H1 (cell line): ENCODE data around the gene SLC1A4. TPM values are rescaled to one million over a fixed set of nuclear protein-coding genes. Genes with fewer than 3 reads are reported as not detected.

ENCODE experiments used
- CTCF ChIA-PET: fragments of 300-600 bp; sonication (Branson Sonifier 250); formaldehyde crosslinking; loops from one replicate; lab custom pipeline; 2021; ENCODE audit not compliant: partially characterized antibody; lab: Charles Lee
- POLR2A ChIA-PET: fragments of 300-600 bp; sonication (Branson Sonifier 250); formaldehyde crosslinking; loops from one replicate; lab custom pipeline; 2021; ENCODE audit warnings: inconsistent platforms; ENCODE audit not compliant: partially characterized antibody; lab: Charles Lee
- DNase-seq, 2 experiments: peaks; one replicate each; pipeline versions ENCODE4 v3.0.0 to v3.0.0-alpha.2; 2010 to 2022; ENCODE audit warnings: low spot score in 2 of 2, low read depth in 1 of 2, mixed read lengths in 1 of 2
- FAIRE-seq: peaks from 2 replicates; lab custom pipeline; 2011; peaks lifted over from hg19 to GRCh38; lab: Jason Lieb, UNC
- H2AFZ ChIP-seq: 2 replicates; pipeline ENCODE4 v1.8.1; 2012; ENCODE audit warnings: low read length, inconsistent platforms
- H2AK5ac ChIP-seq: 2 replicates; pipeline ENCODE4 v1.6.1; 2013; ENCODE audit warnings: low read depth, low read length
- H2BK120ac ChIP-seq: replicated peaks from 2 replicates; pipeline ENCODE3; 2013; ENCODE audit warnings: low read depth, low read length, inconsistent platforms
- H2BK12ac ChIP-seq: 2 replicates; pipeline ENCODE4 v1.6.1; 2013; ENCODE audit warnings: low read depth, low read length
- H2BK15ac ChIP-seq: 2 replicates; pipeline ENCODE4 v1.6.1; 2013; ENCODE audit warnings: low read length
- H2BK20ac ChIP-seq: 2 replicates; pipeline ENCODE4 v1.6.1; 2013; ENCODE audit warnings: low read length
- H2BK5ac ChIP-seq: 2 replicates; pipeline ENCODE4 v1.6.1; 2013; ENCODE audit warnings: low read depth, low read length
- H3K14ac ChIP-seq: 2 replicates; pipeline ENCODE4 v1.6.1; 2013; ENCODE audit warnings: inconsistent platforms; ENCODE audit not compliant: insufficient read length
- H3K18ac ChIP-seq: 2 replicates; pipeline ENCODE4 v1.6.1; 2013; ENCODE audit warnings: low read length; ENCODE audit errors: extremely low read depth
- H3K23ac ChIP-seq: 2 replicates; pipeline ENCODE4 v1.6.1; 2013; ENCODE audit warnings: inconsistent platforms; ENCODE audit not compliant: insufficient read length
- H3K23me2 ChIP-seq: 2 replicates; pipeline ENCODE4 v1.6.1; 2013; ENCODE audit warnings: low read depth, low read length
- H3K27ac ChIP-seq: 2 replicates; pipeline ENCODE4 v1.6.1; 2011; ENCODE audit warnings: low read depth, low read length, inconsistent platforms
- H3K27me3 ChIP-seq, 4 experiments: replicated peaks in 1 of 4; 1 replicate in 1 of 4; 2 replicates in 3 of 4; pipeline versions ENCODE4 v1.6.1 to v1.8.1; 2011 to 2013; ENCODE audit warnings: low read length in 3 of 4, mild to moderate bottlenecking in 3 of 4, inconsistent platforms in 2 of 4, mixed read lengths in 2 of 4, moderate library complexity in 1 of 4; ENCODE audit not compliant: control insufficient read depth in 3 of 4, insufficient read depth in 3 of 4; ENCODE audit errors: extremely low read depth in 1 of 4
- H3K36me3 ChIP-seq, 4 experiments: 2 replicates each; pipeline versions ENCODE4 v1.6.1 to v1.8.1; 2011 to 2013; ENCODE audit warnings: mild to moderate bottlenecking in 4 of 4, low read length in 3 of 4, moderate library complexity in 2 of 4, control low read depth in 1 of 4, inconsistent platforms in 1 of 4; ENCODE audit not compliant: insufficient read depth in 4 of 4, control insufficient read depth in 2 of 4
- H3K4ac ChIP-seq: replicated peaks from 2 replicates; pipeline ENCODE3; 2013; ENCODE audit warnings: low read length, low read depth, mixed read lengths, inconsistent platforms; ENCODE audit not compliant: insufficient read length
- H3K4me1 ChIP-seq, 4 experiments: replicated peaks in 1 of 4; 1 replicate in 1 of 4; 2 replicates in 3 of 4; pipeline versions ENCODE4 v1.6.1 to v1.8.1; 2011 to 2013; ENCODE audit warnings: low read length in 3 of 4, inconsistent platforms in 2 of 4, mixed read lengths in 1 of 4; ENCODE audit not compliant: insufficient read depth in 4 of 4, control insufficient read depth in 3 of 4
- H3K4me2 ChIP-seq, 2 experiments: 2 replicates each; pipeline versions ENCODE4 v1.6.1 to v1.8.1; 2011 to 2013; ENCODE audit warnings: low read depth in 2 of 2, low read length in 2 of 2, control low read depth in 1 of 2, inconsistent platforms in 1 of 2, mild to moderate bottlenecking in 1 of 2; ENCODE audit not compliant: insufficient read depth in 1 of 2
- H3K4me3 ChIP-seq, 4 experiments: fragments of 200-600, 300-600 bp in 1 of 4; sonication (generic), shearing (Covaris generic), sonication (Bioruptor Twin) in 1 of 4; 2 replicates each; pipeline versions ENCODE4 v1.5.1 to v1.8.1; 2011 to 2016; ENCODE audit warnings: low read length in 4 of 4, low read depth in 3 of 4, control low read depth in 2 of 4, inconsistent platforms in 2 of 4, mild to moderate bottlenecking in 2 of 4, mixed read lengths in 1 of 4, moderate library complexity in 1 of 4; ENCODE audit not compliant: insufficient read depth in 2 of 4; ENCODE audit errors: extremely low read depth in 1 of 4
- H3K56ac ChIP-seq: replicated peaks from 2 replicates; pipeline ENCODE3; 2013; ENCODE audit warnings: low read depth, mild to moderate bottlenecking, mixed read lengths, low read length, inconsistent platforms; ENCODE audit not compliant: insufficient read length
- H3K79me1 ChIP-seq: 2 replicates; pipeline ENCODE4 v1.6.1; 2013; ENCODE audit warnings: low read depth, low read length, control low read depth
- H3K79me2 ChIP-seq, 2 experiments: 2 replicates each; pipeline versions ENCODE4 v1.6.1 to v1.8.1; 2012 to 2013; ENCODE audit warnings: low read length in 2 of 2, mild to moderate bottlenecking in 2 of 2, inconsistent platforms in 1 of 2; ENCODE audit not compliant: insufficient read depth in 2 of 2, control insufficient read depth in 1 of 2
- H3K9ac ChIP-seq, 4 experiments: replicated peaks in 1 of 4; 1 replicate in 1 of 4; 2 replicates in 3 of 4; pipeline versions ENCODE4 v1.6.1 to v1.8.1; 2011 to 2013; ENCODE audit warnings: low read depth in 3 of 4, low read length in 3 of 4, control low read depth in 2 of 4, mild to moderate bottlenecking in 2 of 4, moderate library complexity in 2 of 4, inconsistent platforms in 1 of 4; ENCODE audit errors: extremely low read depth in 1 of 4
- H3K9me3 ChIP-seq, 2 experiments: 2 replicates each; pipeline versions ENCODE4 v1.6.1 to v1.8.1; 2012 to 2013; ENCODE audit warnings: mild to moderate bottlenecking in 2 of 2, moderate library complexity in 2 of 2, control low read depth in 1 of 2, inconsistent platforms in 1 of 2, low read depth in 1 of 2, low read length in 1 of 2, mixed read lengths in 1 of 2; ENCODE audit not compliant: insufficient read depth in 2 of 2
- H4K20me1 ChIP-seq, 2 experiments: replicated peaks in 1 of 2; 2 replicates each; pipeline versions ENCODE3 to v1.8.1; 2011 to 2013; ENCODE audit warnings: inconsistent platforms in 2 of 2, low read length in 2 of 2, mild to moderate bottlenecking in 1 of 2; ENCODE audit not compliant: insufficient read depth in 2 of 2, control insufficient read depth in 1 of 2
- H4K5ac ChIP-seq: 2 replicates; pipeline ENCODE4 v1.6.1; 2013; ENCODE audit warnings: low read length, low read depth, mixed read lengths, inconsistent platforms; ENCODE audit not compliant: insufficient read length
- H4K8ac ChIP-seq: 2 replicates; pipeline ENCODE4 v1.8.0; 2013; ENCODE audit warnings: mild to moderate bottlenecking, moderate library complexity, low read length, inconsistent platforms; ENCODE audit not compliant: insufficient read depth; ENCODE audit errors: extremely low read depth
- H4K91ac ChIP-seq: replicated peaks from 2 replicates; pipeline ENCODE3; 2013; ENCODE audit warnings: low read length, mixed read lengths, inconsistent platforms; ENCODE audit not compliant: insufficient read length
- BCL11A ChIP-seq, 2 experiments: IDR thresholded peaks; one replicate each; pipeline ENCODE4 v1.6.1; 2011; ENCODE audit warnings: low read depth in 2 of 2, low read length in 2 of 2, mild to moderate bottlenecking in 2 of 2
- GTF2F1 ChIP-seq: IDR thresholded peaks from 2 replicates; pipeline ENCODE4 v1.6.1; 2012; ENCODE audit warnings: low read depth, low read length, improper control_type of control experiment, borderline replicate concordance
- HDAC6 ChIP-seq: IDR thresholded peaks from one replicate; pipeline ENCODE4 v1.7.1; 2012; ENCODE audit warnings: low read depth, mild to moderate bottlenecking, inconsistent platforms, low read length, moderate library complexity
- SRF ChIP-seq: IDR thresholded peaks from 2 replicates; pipeline ENCODE4 v1.6.1; 2011; ENCODE audit warnings: mild to moderate bottlenecking, low read depth, low read length, moderate library complexity
- SUZ12 ChIP-seq: fragments of 200-600 bp; sonication (generic); IDR thresholded peaks from 2 replicates; pipeline ENCODE4 v1.6.1; 2012; ENCODE audit warnings: mild to moderate bottlenecking, inconsistent platforms, low read length, moderate library complexity, mixed read lengths
- TCF12 ChIP-seq: IDR thresholded peaks from 2 replicates; pipeline ENCODE4 v1.6.1; 2011; ENCODE audit warnings: low read depth, mild to moderate bottlenecking, low read length
- ZNF274 ChIP-seq: IDR thresholded peaks from 2 replicates; pipeline ENCODE4 v1.7.0; 2012; ENCODE audit warnings: low read length, borderline replicate concordance; ENCODE audit errors: extremely low read depth
- WGBS, 2 experiments: shearing (Covaris generic) in 1 of 2; methylation state at CpG; one replicate each; pipeline versions ENCODE4 v1.1.6 to v1.1.7; 2013 to 2015; ENCODE audit warnings: low lambda C conversion rate in 2 of 2, mixed read lengths in 2 of 2, inconsistent platforms in 1 of 2, low coverage in 1 of 2, missing lambda C conversion rate in 1 of 2; ENCODE audit not compliant: insufficient replicate concordance in 2 of 2, insufficient coverage in 1 of 2, insufficient read length in 1 of 2; ENCODE audit errors: extremely low coverage in 1 of 2, missing lambda C conversion rate in 1 of 2; 5-methylcytosine and 5-hydroxymethylcytosine counted together
- polyA plus RNA-seq, 7 experiments: library from polyadenylated mRNA; depleted of rRNA in 3 of 7; stranded (reverse) in 5 of 7; unstranded in 2 of 7; fragments of >200 nt in 5 of 7; fragments of 200-250 nt in 2 of 7; gene quantifications; 1 replicate in 5 of 7; 2 replicates in 1 of 7; 4 replicates in 1 of 7; pipeline versions ENCODE4 v1.2.1 to v1.2.3, GENCODE V29; 2011 to 2013; ENCODE audit warnings: missing spikeins in 2 of 7, mixed read lengths in 2 of 7
- total RNA-seq: library from RNA; stranded (reverse); fragmentation: NEBNext Ultra II Directional; extraction: Animal tissue kit (Norgen Biotek cat#: 25700); gene quantifications from 2 replicates; pipeline ENCODE4 v1.2.1, GENCODE V29; 2021

Gene SLC1A4
- total and polyA plus RNA-seq, 2 of the 8 experiments (the other 6 are each of a cell fraction or from before 2014, with no cell fraction given) = 0.44 to 0.86 TPM

GRCh38 chr2:65026704-65027464 is 37.7 kb downstream of the SLC1A4 start:
- H3K79me2 ChIP-seq = no peaks in the 10 kb centered on the region
- no peak overlapping the region for H2AFZ ChIP-seq
- H3K14ac ChIP-seq = no peak overlapping the region
- H3K9ac ChIP-seq = no peak overlapping the region
- H3K27me3 ChIP-seq = no peaks in the 10 kb centered on the region
- H2BK12ac ChIP-seq = no peak overlapping the region
- H2BK5ac ChIP-seq = no peak overlapping the region
- ChIA-PET CTCF (interaction anchor here (0.6 to 1.6 kb wide), 7 partner anchors 7 to 299 kb away, joined by 3 to 4 read pairs (median 3); no protein-coding TSS in a partner anchor), POLR2A (interaction anchor here (1.1 kb wide), 1 partner anchor 9 kb away, joined by 3 read pairs; no protein-coding TSS in a partner anchor)
- no peak for FAIRE-seq
- no peak for DNase-seq
- H3K9me3 ChIP-seq = no peaks in the 10 kb centered on the region
- no peaks in the 10 kb centered on the region for H3K36me3 ChIP-seq
- no peak overlapping the region for H2BK15ac ChIP-seq
- no peak overlapping the region for H3K27ac ChIP-seq
- no peak overlapping the region for H2BK20ac ChIP-seq
- H2AK5ac ChIP-seq = no peak overlapping the region
- H3K4me2 ChIP-seq = no peak overlapping the region
- H3K4me3 ChIP-seq = no peak overlapping the region
- no peaks in the 10 kb centered on the region for H3K23me2 ChIP-seq
- no peaks in the 10 kb centered on the region for H3K79me1 ChIP-seq
- no peak overlapping the region for H4K5ac ChIP-seq
- no peak overlapping the region for H4K8ac ChIP-seq
- no peak overlapping the region for H3K56ac ChIP-seq
- H3K4me1 ChIP-seq = peaks cover 3 to 14% (median 10%) of the 10 kb centered on the region in 4 experiments; a peak in 6 of 7 replicates
- H4K91ac ChIP-seq = no peak overlapping the region
- no peak overlapping the region for H2BK120ac ChIP-seq
- peaks cover 0 to 2% of the 10 kb centered on the region in 2 experiments for H4K20me1 ChIP-seq
- H3K18ac ChIP-seq = no peak overlapping the region
- H3K23ac ChIP-seq = no peak overlapping the region
- H3K4ac ChIP-seq = no peak overlapping the region
- 89% methylated on average over 12 of the region's 13 CpGs; no CpG with 5 or more reads in 1 of the 2 experiments for WGBS, 2 experiments
- TF ChIP-seq ZNF274 = no peak
- no peak for TF ChIP-seq SRF
- TF ChIP-seq GTF2F1 = no peak
- TF ChIP-seq HDAC6 = no peak
- TF ChIP-seq TCF12 = no peak
- no peak for TF ChIP-seq BCL11A (IDR thresholded peaks at IDR 0.05; ENCODE audit: low read depth in 2 of 2, low read length in 2 of 2)
- no peak for TF ChIP-seq SUZ12
